A204.1 (cell line): ENCODE measurements around the gene EML6.
A peak's percentile ranks its signal among the peaks of the same experiment; 100 is the strongest.
"Not testable (repeated sequence)": the region's sequence is repeated elsewhere in the genome, so short reads cannot be mapped to it uniquely, and the experiment has no call there.

Experiments
- FAIRE-seq: peaks from 2 replicates; lab custom pipeline; 2012; peaks lifted over from hg19 to GRCh38; lab: Jason Lieb, UNC

The EML6 gene

DNA sequence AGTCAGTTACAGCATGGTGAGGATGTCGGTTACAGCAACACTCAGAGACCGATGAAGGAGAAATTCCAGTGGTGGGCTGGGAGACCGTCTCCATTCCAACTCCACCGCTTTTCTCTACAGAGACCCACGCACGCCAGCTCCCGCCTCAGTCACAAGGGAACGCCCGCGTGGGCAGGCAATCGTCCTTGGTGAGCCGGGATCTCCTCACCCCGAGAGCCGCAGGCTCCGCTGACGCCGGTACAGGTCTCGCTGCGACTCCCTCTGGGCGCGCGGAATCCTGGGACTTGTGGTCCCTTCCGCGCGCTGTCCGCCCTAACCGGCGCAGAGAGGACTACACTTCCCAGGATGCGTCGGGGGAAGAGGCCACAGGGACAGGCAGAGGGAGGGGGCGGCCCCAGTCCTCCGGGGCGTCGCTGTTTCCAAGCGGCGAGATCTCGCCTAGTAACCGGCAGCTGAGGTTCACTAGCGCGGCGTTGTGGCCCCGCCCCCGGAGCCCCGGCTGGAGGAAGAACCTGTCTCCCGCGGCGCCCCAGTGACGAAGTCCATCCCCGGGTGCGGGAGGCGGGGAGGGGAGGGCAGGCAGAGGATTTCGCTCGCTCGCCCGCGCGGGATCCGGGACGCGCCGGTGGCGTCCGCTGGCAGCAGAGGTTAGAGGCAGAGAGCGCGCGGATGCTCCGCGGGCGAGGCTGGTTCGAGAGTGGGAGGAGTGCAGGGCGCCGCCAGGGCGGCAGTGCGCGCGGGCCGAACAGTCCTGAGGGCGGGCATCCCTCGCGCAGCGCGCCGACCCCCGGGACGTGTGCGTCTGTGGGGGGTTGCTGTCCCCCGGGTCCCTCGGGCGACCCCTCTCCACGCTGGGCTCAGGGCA, at the start of gene EML6:
Gene EML6 (plus strand): TSS at position 532 of the 865 bp plus-strand sequence. CDS start 1,400 bp downstream, outside the sequence.
- peak; percentile 97 for FAIRE-seq

DNA sequence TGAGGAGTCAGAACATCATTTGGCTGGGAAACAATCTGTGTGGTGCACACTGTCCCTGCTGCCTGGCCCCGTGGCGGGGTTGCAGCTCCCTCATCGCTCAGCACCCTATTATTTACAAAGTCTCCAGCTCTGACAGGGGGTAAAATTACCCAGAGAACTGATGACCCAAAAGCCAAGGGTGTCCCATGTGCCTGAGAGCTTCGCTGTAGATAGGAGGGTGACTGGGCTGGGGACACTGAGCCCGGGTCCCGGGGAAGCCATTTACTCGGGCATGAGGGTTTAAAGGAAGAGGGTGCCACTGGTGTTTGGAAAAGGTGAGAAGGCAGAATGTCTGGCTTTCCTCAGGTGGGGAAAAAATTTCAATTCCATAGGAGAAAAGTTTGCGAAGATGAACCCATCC, 48.2 kb upstream of the EML6 start:
- no peak for FAIRE-seq

DNA sequence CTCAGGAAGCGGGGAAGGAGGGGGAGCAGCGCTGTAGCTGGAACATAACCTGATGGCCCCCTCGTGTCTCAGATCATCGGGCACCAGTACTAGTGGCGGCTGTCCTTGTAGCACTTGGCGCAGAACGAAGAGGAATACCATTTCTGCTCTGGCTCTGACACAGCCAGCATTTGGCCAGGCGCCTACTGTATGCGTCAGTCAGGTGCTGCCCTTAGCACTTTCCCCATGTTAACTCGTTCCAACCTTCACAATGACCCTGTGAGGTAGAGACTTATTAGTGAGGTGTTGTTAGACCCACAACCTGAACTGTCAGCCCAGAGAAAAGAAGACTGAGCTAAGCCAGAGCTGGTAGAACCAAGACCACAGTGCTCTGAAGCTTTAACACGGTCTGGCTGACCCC, 47.7 kb upstream of the EML6 start:
- no peak for FAIRE-seq

DNA sequence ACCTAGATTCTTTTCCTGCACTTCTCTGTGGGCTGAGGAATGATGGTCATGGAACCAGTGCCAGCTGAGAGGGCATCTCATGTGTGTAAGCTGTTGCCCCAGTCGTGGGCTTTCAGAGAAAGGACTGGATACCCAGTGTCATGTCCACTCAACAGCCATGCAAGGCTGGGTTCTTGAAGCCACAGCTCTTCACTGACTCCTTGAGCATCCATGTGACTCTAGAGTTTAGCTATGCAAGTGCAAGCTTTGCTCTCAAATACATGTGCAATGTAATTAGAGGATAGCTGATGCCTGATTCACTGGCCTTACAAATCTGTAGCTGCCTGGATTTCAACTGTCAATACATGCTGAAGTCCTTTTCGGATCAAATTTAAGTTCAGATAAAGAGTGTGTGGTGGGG, 46.8 kb upstream of the EML6 start:
- no peak for FAIRE-seq

DNA sequence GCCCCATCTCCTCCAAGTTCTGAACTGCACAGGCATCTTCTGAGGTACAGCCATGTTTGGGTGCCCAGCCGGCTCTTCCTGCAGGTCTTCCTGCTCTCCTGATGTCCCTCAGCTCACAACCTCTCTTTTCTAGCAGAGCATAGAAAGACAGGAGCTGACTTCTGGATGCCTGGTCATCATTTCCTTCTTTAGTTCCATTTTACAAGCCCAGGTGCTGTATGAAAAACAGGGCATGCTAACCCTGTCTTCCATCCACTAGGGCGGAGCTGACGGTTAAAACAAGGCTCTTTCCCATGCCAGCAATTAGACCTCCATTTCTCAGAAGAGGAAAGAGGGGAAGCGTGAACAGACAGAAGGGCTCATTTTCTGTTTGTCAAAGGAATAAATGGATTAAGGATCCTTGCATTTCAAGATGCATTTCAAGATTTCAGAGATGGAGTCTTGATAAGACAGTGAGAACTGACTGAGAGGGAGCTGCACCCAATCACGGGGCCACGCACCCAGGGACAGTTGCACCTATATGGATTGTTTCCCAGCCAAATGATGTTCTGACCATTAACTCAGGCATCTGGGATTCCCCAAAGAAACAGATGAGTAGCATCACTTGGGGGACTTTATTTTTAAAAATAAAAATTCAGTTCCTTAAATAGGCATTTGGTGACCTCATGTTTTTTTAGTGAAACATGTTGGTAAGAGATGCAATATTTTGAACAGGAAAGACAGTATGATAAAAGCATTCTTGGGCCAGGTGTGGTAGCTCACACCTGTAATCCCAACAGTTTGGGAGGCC, 45.8 kb upstream of the EML6 start:
- FAIRE-seq: no peak

DNA sequence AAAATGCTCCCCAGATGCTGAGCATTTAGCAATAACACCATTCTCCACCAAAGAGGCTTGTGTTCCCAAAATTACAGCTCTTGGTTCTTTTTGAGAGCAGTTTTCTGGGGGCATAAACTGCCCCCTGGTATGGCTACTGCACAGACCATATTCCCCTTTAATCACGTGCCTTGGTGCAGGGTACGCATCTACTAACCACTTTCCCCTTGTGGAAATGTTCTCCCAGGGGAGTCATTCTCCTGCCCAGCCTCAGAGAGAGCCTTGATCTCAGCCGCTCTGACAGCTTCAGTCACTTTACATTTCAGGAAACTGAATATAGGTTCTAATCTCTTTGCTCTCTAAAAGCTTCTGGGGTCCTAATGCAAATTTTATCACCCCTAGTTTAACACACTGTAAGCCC, 44.7 kb upstream of the EML6 start:
- FAIRE-seq: no peak

DNA sequence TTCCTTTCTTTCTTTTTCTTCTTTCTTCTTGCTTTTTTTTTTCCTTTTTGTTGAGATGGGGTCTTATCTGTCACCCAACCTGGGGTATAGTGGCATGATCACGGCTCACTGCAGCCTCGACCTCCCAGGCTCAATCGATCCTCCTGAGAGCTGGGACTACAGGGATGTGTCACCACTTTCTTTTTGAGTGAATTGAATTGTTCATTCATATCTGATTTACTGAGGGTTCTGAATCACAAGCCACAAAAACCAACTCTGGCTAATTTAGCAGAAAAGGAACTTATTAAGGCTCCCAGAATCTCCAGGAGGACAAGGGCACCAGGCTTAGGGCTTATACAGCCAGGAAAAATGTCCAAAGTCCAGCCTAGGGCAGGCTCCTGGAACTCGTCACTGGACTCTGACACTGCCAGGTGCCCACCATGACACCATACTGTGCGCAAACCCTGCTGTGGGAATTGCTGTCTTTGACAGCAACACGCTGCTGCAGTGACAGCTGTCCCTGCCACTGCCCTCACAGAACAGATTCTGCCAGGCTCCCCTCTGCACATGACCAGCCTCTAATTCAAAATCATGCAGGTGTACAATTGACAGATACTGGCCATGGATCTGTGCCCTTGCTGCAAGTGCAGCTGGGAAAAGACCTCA, 42.9 kb upstream of the EML6 start:
- FAIRE-seq: no peak

DNA sequence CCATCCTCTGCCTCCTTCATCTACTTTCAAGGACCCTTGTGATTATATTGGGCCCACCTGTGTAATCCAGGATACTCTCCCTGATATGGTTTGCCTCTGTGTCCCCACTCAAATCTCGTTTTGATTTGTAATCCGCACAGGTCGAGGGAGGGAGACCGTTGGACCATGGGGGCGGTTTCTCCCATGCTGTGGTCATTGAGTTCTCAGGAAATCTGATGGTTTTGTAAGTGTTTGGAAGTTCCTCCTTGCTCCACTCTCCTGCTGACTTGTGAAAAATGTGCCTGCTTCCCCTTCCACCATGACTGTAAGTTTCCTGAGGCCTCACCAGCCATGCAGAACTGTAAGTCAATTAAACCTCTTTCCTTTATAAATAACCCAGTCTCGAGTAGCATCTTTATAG, 42.0 kb upstream of the EML6 start:
- FAIRE-seq: no peak

DNA sequence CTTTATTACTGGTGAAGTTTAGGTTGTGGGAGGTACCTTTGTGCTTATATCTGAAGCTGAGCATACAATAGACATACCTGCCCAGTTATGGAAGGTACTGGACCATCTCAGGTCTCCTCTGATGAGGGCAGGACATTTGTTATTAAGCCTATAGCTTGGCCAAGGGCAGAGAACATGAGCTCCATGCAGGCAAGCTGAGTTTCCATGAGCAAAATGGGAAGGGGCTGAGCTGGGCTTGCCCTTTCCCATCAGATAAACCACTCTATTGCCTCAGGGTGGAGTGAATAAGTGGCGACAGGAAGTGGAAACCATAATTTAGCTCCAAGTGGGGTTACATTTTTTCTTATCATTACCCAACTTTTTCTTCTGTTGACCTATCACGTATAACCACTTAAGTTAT, 39.9 kb upstream of the EML6 start:
- no peak for FAIRE-seq

DNA sequence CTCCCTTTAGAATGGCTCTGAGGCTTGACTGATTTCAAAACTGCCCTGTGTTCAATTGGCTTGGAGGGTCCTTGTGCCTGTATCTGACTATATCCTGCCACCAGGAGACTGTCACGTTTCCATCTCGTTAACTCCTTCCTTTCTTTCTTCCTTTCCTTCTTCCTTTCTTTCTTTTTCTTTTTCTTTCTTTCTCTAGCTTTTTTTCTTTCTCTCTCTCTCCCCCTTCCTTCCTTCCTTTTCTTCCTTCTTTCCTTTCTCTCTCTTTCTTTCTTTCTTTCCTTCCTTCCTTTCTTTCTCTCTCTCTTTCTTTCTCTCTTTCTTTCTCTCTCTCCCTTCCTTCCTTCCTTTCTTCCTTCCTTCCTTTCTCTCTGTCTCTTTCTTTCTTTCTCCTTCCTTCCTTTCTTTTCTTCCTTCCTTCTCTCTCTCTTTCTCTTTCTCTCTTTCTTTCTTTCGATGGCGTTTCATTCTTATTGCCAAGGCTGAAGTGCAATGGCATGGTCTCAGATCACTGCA, 38.1 kb upstream of the EML6 start:
- no peak for FAIRE-seq

DNA sequence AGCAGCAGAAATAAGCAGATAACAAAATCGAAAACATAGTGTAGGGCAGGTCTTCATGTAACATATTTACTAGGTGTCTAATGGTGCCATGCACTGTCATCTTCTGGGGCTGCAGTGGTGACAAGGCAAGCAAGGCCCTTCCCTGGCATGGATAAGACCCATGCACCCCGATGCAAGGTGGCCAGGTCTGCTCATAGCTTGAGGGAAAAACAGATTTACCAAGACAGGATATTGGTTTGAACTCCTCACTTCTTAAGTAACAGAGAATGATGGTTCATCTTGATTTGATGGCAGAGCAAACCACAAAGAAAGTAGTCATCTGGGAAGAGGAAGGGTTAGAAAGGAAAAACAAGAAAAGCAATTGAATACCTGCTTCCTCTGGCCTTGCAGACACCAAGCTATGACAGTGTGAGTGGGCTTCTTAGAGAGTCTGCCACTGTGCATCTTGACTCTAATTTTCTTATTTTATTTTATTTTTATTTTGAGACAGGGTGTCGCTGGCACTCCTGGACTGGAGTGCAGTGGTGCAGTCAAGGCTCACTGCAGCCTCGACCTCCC, 35.8 kb upstream of the EML6 start:
- FAIRE-seq: no peak

DNA sequence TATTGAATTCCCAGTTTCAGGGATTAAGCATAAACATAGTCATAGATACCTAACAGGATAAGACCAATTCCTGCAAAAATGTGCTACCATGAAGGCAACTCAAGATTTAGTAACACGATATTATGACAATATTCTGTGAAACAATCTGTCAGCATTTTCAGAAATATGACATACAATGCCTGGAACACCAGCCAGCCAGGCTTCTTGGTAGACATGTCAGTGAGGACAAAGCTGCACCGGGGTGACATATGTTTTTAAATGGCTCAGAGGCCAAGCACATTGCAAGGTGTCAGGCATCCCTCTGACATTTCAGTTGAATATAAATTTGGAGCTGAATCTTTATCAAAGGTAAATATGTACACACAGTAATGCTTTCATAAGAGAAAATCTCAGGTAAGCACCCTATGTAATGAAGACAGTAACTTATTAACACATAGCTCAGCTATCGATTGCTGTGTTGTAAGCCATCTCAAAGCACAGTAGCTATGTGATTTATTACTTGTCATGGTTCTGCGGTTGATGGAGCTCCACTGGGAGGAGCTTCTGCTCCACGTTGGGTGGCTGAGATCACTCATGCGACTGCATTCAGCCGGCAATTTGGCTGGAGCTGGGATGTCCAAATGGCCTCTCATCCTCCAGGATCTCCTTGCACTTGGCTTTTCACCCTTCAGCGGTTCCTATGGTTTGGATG, 31.9 kb upstream of the EML6 start:
- FAIRE-seq: no peak

DNA sequence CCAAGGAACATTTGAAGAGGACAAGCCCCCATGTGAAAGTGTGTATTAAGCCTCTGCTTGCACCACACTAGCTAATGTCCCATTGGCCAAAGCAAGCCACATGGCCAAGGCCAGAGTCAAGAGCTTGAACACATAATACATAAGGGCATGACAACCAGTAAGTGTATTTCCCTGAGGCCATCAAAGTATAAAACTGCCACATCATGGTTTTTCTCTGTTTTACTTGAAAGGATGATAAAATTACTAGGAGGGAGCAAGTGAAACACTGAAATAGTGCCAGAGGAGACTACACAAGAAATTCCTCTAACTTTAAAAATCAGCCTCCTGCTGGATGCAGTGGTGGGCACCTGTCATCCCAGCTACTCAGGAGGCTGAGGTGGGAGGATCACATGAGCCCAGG, 30.9 kb upstream of the EML6 start:
- FAIRE-seq: no peak

DNA sequence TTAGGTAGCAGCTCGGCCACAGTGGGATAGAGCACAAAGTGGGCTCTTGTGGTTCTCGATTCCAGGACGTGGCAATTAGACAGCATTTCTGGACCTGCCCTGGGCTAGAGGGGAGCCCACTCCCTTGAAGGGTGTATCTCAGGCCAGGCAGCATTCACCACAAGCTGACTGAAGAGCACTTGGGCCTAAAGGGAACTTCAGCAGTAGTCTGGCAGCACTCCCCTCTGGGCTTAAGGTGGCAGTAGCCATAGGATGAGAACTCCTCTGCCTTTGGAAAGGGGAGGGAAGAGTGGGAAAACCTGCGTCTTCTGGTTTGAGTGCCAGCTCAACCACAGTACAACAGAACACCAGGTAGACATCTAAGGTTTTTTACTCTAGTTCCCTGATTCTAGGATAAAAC, 28.1 kb upstream of the EML6 start:
- FAIRE-seq: no peak

DNA sequence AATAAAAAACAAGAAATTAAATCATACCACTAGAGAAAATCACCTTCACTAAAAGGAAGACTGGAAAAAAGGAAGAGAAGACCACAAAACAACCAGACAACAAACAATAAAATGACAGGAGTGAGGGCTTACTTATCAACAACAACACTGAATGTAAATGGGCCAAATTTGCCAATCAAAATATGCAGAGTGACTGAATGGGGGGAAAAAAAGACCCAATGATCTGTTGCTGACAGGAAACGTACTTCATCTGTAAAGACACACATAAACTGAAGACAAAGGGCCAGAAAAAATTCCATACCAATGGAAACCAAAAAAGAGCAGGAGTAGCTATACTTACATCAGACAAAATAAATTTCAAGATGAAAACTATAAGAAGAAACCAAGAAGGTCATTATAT, 25.5 kb upstream of the EML6 start:
- no peak for FAIRE-seq

DNA sequence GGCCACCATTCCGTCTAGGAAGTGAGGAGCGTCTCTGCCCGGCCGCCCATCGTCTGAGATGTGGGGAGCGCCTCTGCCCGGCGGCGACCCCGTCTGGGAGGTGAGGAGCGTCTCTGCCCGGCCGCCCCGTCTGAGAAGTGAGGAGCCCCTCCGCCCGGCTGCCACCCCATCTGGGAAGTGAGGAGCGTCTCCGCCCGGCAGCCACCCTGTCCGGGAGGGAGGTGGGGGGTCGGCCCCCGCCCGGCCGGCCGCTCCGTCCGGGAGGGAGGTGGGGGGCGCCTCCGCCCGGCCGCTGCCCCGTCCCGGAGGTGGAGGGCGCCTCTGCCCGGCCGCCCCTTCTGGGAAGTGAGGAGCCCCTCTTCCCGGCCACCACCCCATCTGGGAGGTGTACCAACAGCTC, 24.5 kb upstream of the EML6 start:
- FAIRE-seq: not testable (repeated sequence)

DNA sequence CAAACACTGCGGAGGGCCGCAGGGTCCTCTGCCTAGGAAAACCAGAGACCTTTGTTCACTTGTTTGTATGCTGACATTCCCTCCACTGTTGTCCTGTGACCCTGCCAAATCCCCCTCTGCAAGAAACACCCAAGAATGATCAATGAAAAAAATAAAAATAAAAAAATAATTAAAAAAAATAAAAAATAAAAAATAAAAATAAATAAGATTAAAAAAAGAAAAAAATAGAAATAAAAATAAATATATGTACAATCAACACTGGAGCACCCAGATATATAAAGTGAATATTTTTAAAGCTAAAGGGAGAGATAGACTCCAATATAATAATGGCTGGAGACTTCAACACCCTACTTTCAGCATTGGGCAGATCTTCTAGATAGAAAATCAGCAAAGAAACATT, 23.8 kb upstream of the EML6 start:
- no peak for FAIRE-seq

DNA sequence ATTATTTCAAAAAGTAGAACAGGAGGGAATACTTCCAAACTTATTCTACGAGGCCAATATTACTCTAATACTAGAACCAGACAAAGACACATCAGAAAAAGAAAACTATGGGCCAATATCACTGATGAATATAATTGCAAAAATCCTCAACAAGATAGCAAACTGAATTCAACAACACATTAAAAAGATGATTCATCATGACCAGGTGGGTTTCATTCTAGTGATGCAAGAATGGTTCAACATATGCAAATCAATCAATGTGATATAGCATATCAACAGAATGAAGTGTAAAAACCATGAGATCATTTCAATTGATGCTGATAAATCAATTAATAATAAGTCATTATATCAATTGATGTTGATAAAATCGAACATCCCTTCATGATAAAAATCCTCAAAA, 22.4 kb upstream of the EML6 start:
- FAIRE-seq: no peak

DNA sequence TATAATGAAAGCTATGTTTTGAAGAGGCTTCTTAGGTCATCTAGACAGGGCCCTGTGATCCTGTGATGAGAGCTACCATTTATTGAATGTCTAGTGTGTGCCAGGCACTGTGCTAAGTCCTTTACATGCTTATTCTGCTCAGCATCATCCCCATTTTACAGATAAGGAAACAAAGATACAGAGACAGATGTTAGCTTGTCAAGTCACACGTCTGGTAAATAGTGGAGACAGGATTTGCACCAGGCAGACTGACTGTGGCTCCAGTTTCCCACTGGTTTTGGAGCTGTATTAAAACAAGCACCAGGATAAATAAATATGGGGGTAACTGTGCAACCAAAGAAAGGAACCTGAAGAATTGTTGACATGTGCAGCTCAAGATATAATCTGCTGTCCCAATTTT, 19.2 kb upstream of the EML6 start:
- FAIRE-seq: no peak

DNA sequence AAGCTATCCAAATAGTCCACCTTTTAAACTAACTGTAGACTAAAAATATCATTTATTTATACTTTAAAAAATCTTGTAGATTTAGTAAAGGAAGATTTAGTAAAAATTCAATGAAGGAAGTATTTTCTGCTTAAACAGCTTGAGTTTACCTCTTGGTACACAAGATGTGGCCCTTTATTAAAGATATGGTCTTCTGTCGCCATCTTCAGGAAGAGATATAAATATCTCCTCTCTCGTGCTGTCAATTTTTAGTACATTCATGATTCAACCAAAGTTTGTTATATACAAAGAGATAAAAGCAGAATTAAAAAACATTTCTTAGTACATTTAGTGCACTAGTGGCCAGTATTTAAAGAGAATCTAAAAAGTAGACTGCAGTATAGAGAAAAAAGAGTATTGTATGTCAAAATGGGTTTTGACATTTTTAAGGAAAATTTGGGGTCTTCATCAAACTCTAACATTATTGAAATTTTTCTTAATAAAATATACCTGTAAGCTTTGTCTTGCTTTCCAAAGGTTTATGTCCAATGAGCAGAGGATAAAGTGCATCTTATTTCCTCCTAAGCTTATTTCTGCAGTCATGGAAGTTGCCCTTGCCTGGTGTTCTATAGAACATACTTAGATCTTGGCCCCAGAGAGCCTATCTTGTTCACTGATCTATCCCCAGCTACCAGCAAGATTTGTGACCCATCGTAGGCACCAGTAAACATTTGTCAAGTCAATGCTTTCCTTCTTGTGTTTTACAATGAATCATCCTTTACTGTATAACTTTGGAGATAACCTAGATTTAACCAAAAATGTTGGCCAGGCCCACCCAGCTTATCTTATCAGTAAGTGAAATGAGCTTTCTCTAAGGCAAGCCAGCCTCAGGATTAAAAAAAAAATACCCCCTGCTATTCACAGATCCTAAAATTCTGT, 18.5 kb upstream of the EML6 start:
- peak; percentile 99 for FAIRE-seq

DNA sequence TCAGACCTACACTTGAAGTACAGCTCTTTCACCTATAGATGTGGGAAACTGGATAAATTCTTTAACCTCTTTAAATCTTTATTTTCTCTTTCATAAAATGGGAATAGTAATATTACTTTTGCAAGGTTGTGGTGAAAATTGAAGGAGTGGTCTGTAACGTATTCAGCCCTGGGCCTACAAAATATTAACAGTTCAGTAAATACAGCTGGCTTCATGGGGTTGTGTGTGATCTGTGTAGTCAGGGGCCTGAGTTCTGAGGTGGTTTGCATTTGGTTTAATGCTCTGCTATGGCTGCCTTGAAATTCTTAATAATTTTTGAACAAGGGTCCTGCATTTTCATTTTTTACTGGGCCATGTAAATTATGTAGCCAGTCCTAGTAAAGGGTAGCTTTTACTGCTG, 16.8 kb upstream of the EML6 start:
- FAIRE-seq: no peak
